H9 (cell line): ENCODE measurements around the gene BLOC1S1. TPM values are rescaled to one million over a fixed set of nuclear protein-coding genes. Genes with fewer than 3 reads are reported as not detected.

Source experiments
- DNase-seq: peaks from one replicate; pipeline ENCODE4 v3.0.0-alpha.2; 2017
- H2AFZ ChIP-seq: one replicate; pipeline ENCODE4 v1.6.1; 2013; ENCODE audit warnings: mild to moderate bottlenecking, low read length, control low read depth, moderate library complexity
- H2AK5ac ChIP-seq: 2 replicates; pipeline ENCODE4 v1.6.1; 2013; ENCODE audit warnings: low read length, control low read depth, mixed read lengths; ENCODE audit not compliant: insufficient read length
- H2BK120ac ChIP-seq: one replicate; pipeline ENCODE4 v1.6.1; 2013; ENCODE audit warnings: low read depth, mild to moderate bottlenecking, low read length, control low read depth, inconsistent platforms; ENCODE audit not compliant: poor library complexity, severe bottlenecking
- H2BK12ac ChIP-seq: 2 replicates; pipeline ENCODE4 v1.6.1; 2013; ENCODE audit warnings: low read length, control low read depth, mixed read lengths, low read depth; ENCODE audit not compliant: insufficient read length
- H2BK15ac ChIP-seq: 2 replicates; pipeline ENCODE4 v1.6.1; 2013; ENCODE audit warnings: low read depth, low read length, control low read depth
- H2BK20ac ChIP-seq: one replicate; pipeline ENCODE4 v1.6.1; 2013; ENCODE audit warnings: low read depth, mild to moderate bottlenecking, low read length, control low read depth, inconsistent platforms; ENCODE audit not compliant: poor library complexity, severe bottlenecking
- H2BK5ac ChIP-seq: 2 replicates; pipeline ENCODE4 v1.6.1; 2013; ENCODE audit warnings: low read length, control low read depth, mixed read lengths; ENCODE audit not compliant: insufficient read length
- H3K14ac ChIP-seq: 2 replicates; pipeline ENCODE4 v1.6.1; 2013; ENCODE audit warnings: low read length, control low read depth; ENCODE audit not compliant: insufficient read depth
- H3K18ac ChIP-seq: 2 replicates; pipeline ENCODE4 v1.6.1; 2013; ENCODE audit warnings: low read depth, mild to moderate bottlenecking, mixed read lengths, low read length, control low read depth; ENCODE audit not compliant: insufficient read length
- H3K23ac ChIP-seq: 2 replicates; pipeline ENCODE4 v1.6.1; 2013; ENCODE audit warnings: low read length, control low read depth, mixed read lengths, low read depth; ENCODE audit not compliant: insufficient read length
- H3K23me2 ChIP-seq: 2 replicates; pipeline ENCODE4 v1.6.1; 2013; ENCODE audit warnings: low read depth, mild to moderate bottlenecking, mixed read lengths, low read length, control low read depth; ENCODE audit not compliant: insufficient read length, poor library complexity, severe bottlenecking
- H3K27ac ChIP-seq: 2 replicates; pipeline ENCODE4 v1.5.1; 2013; ENCODE audit warnings: low read length, control low read depth, mixed read lengths, low read depth; ENCODE audit not compliant: insufficient read length
- H3K27me3 ChIP-seq: 2 replicates; pipeline ENCODE4 v1.6.1; 2013; ENCODE audit warnings: low read length, control low read depth, inconsistent platforms; ENCODE audit not compliant: insufficient read depth
- H3K4ac ChIP-seq: 2 replicates; pipeline ENCODE4 v1.6.1; 2013; ENCODE audit warnings: low read depth, mild to moderate bottlenecking, control low read depth, inconsistent platforms, low read length, moderate library complexity
- H3K4me1 ChIP-seq: 2 replicates; pipeline ENCODE4 v1.6.1; 2013; ENCODE audit warnings: low read length, control low read depth, inconsistent platforms; ENCODE audit not compliant: insufficient read depth
- H3K4me2 ChIP-seq: 2 replicates; pipeline ENCODE4 v1.6.1; 2013; ENCODE audit warnings: low read length, control low read depth, mixed read lengths; ENCODE audit not compliant: insufficient read length, insufficient read depth
- H3K56ac ChIP-seq: 2 replicates; pipeline ENCODE4 v1.6.1; 2013; ENCODE audit warnings: low read depth, mild to moderate bottlenecking, mixed read lengths, low read length, control low read depth; ENCODE audit not compliant: insufficient read length
- H3K79me1 ChIP-seq: 2 replicates; pipeline ENCODE4 v1.6.1; 2013; ENCODE audit warnings: low read depth, mild to moderate bottlenecking, moderate library complexity, low read length, control low read depth, inconsistent platforms; ENCODE audit not compliant: insufficient read depth, poor library complexity, severe bottlenecking
- H3K79me2 ChIP-seq: 2 replicates; pipeline ENCODE4 v1.6.1; 2013; ENCODE audit warnings: low read length, control low read depth, inconsistent platforms; ENCODE audit not compliant: insufficient read depth
- H3K9ac ChIP-seq: 2 replicates; pipeline ENCODE4 v1.6.1; 2013; ENCODE audit warnings: low read length, control low read depth, mixed read lengths; ENCODE audit not compliant: insufficient read length; ENCODE audit errors: extremely low read depth
- H3K9me3 ChIP-seq: one replicate; pipeline ENCODE4 v1.6.1; 2013; ENCODE audit warnings: low read depth, low read length, inconsistent platforms; ENCODE audit not compliant: control insufficient read depth
- H3T11ph ChIP-seq: one replicate; pipeline ENCODE4 v1.6.1; 2013; ENCODE audit warnings: mild to moderate bottlenecking, low read length, control low read depth, inconsistent platforms
- H4K20me1 ChIP-seq: one replicate; pipeline ENCODE4 v1.6.1; 2013; ENCODE audit not compliant: control insufficient read depth, insufficient read length, insufficient read depth
- H4K5ac ChIP-seq: 2 replicates; pipeline ENCODE4 v1.6.1; 2013; ENCODE audit warnings: low read depth, mild to moderate bottlenecking, mixed read lengths, low read length, control low read depth; ENCODE audit not compliant: insufficient read length
- H4K8ac ChIP-seq: replicated peaks from 2 replicates; pipeline ENCODE4 v1.6.1; 2013; ENCODE audit warnings: low read length, control low read depth, mixed read lengths, low read depth; ENCODE audit not compliant: insufficient read length
- H4K91ac ChIP-seq: 2 replicates; pipeline ENCODE4 v1.6.1; 2013; ENCODE audit warnings: low read depth, mild to moderate bottlenecking, moderate library complexity, mixed read lengths, low read length, control low read depth; ENCODE audit not compliant: insufficient read length
- H3K27ac Mint-ChIP-seq, 3 experiments: 2 replicates in 2 of 3; 3 replicates in 1 of 3; pipeline ENCODE4 v1.8.0; 2020 to 2021; ENCODE audit warnings: mixed read lengths in 3 of 3, mild to moderate bottlenecking in 1 of 3, moderate library complexity in 1 of 3
- H3K27me3 Mint-ChIP-seq: 2 replicates; pipeline ENCODE4 v1.8.0; 2021; ENCODE audit warnings: low read depth, mild to moderate bottlenecking, moderate library complexity, mixed read lengths
- H3K36me3 Mint-ChIP-seq, 3 experiments: 2 replicates in 2 of 3; 3 replicates in 1 of 3; pipeline ENCODE4 v1.8.0; 2020 to 2021; ENCODE audit warnings: low read depth in 3 of 3, mixed read lengths in 3 of 3; ENCODE audit not compliant: insufficient read depth in 1 of 3
- H3K4me1 Mint-ChIP-seq, 2 experiments: 2 replicates each; pipeline ENCODE4 v1.8.0; 2020; ENCODE audit warnings: mixed read lengths in 2 of 2
- H3K4me3 Mint-ChIP-seq, 2 experiments: 2 replicates in 1 of 2; 3 replicates in 1 of 2; pipeline ENCODE4 v1.8.0; 2020 to 2021; ENCODE audit warnings: mild to moderate bottlenecking in 2 of 2, mixed read lengths in 2 of 2, moderate library complexity in 1 of 2
- H3K9me3 Mint-ChIP-seq, 2 experiments: 2 replicates in 1 of 2; 3 replicates in 1 of 2; pipeline ENCODE4 v1.8.0; 2020; ENCODE audit warnings: mild to moderate bottlenecking in 2 of 2, mixed read lengths in 2 of 2, moderate library complexity in 1 of 2
- whole genome bisulfite sequencing: extraction: QIAGEN DNeasy Blood & Tissue Kit; methylation state at CpG from one replicate; pipeline ENCODE4 v1.1.7; 2013; ENCODE audit warnings: missing lambda C conversion rate, low lambda C conversion rate, mixed read lengths; ENCODE audit not compliant: insufficient read length; ENCODE audit errors: extremely low coverage; 5-methylcytosine and 5-hydroxymethylcytosine counted together
- total RNA-seq: library from RNA; stranded (reverse); gene quantifications from 2 replicates; pipeline ENCODE4 v1.2.1, GENCODE V29; 2021
- TF ChIP-seq, protein P1 (sequence below): fragments of 200-600 bp; sonication (generic); conservative IDR thresholded peaks from 3 replicates; pipeline ENCODE4 v1.8.0; 2021; ENCODE audit warnings: antibody characterized with exemption, mild to moderate bottlenecking

The BLOC1S1 gene
- total RNA-seq, 1 experiment from 2014 or later = 108 TPM

DNA sequence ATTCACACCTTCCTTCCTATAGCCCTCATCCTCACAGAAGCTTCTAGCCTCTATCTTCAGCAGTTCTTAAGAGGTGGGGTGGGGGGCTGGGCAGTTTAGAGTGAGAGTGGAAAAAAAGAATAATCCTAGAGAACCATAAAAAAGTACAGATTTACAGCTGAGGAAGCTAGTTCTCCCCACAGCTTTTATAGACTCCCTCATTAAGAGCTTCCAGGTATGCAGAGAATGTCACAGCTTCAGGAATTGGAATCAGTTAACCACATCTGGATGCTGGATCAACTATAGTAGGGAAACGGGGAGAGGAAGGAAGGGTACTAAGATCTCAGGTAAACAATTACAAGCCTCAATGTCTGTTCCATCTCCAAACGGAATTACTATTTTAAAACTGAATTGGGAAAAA, 39.4 kb downstream of the BLOC1S1 start:
- no CpG with 5 or more reads among the region's 2 CpGs for WGBS
- H3K4me1 Mint-ChIP-seq = peaks cover 29 to 35% of the 10 kb centered on the region in 2 experiments
- Histone ChIP-seq H3K14ac (no peak overlapping the region), H4K91ac (no peak overlapping the region), H2BK12ac (no peak overlapping the region), H3K56ac (no peak overlapping the region), H2AK5ac (no peak overlapping the region), H3K79me2 (no peaks in the 10 kb centered on the region), H3K23ac (no peak overlapping the region), H3T11ph (no peak overlapping the region), H4K20me1 (no peaks in the 10 kb centered on the region), H3K27ac (no peak overlapping the region), H2BK120ac (no peak overlapping the region), H2BK5ac (no peak overlapping the region), H4K5ac (no peak overlapping the region), H2BK20ac (no peak overlapping the region), H2BK15ac (no peak overlapping the region), H3K27me3 (no peaks in the 10 kb centered on the region), H3K18ac (no peak overlapping the region), H3K79me1 (no peaks in the 10 kb centered on the region), H3K23me2 (no peaks in the 10 kb centered on the region), H3K4me1 (0 out of 2 replicates have a peak, but pooled peaks cover 4% of the 10 kb centered on the region), H3K4me2 (no peak overlapping the region), H3K9me3 (no peaks in the 10 kb centered on the region), H4K8ac (no peak overlapping the region), H2AFZ (no peak overlapping the region), H3K9ac (no peak overlapping the region), H3K4ac (no peak overlapping the region)
- H3K4me3 Mint-ChIP-seq = no peak overlapping the region
- H3K27me3 Mint-ChIP-seq = no peaks in the 10 kb centered on the region
- H3K27ac Mint-ChIP-seq = peak overlapping the region in 1 of 3 experiments; percentile 79; a peak in 2 of 7 replicates
- no peaks in the 10 kb centered on the region; a peak in 1 of 5 replicates for H3K9me3 Mint-ChIP-seq
- peaks cover 38 to 81% (median 72%) of the 10 kb centered on the region in 3 experiments for H3K36me3 Mint-ChIP-seq
- TF ChIP-seq, protein P1, sequence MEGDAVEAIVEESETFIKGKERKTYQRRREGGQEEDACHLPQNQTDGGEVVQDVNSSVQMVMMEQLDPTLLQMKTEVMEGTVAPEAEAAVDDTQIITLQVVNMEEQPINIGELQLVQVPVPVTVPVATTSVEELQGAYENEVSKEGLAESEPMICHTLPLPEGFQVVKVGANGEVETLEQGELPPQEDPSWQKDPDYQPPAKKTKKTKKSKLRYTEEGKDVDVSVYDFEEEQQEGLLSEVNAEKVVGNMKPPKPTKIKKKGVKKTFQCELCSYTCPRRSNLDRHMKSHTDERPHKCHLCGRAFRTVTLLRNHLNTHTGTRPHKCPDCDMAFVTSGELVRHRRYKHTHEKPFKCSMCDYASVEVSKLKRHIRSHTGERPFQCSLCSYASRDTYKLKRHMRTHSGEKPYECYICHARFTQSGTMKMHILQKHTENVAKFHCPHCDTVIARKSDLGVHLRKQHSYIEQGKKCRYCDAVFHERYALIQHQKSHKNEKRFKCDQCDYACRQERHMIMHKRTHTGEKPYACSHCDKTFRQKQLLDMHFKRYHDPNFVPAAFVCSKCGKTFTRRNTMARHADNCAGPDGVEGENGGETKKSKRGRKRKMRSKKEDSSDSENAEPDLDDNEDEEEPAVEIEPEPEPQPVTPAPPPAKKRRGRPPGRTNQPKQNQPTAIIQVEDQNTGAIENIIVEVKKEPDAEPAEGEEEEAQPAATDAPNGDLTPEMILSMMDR = no peak
- no peak for DNase-seq
